ENCODE results near the gene PKM. TPM values are rescaled to one million over a fixed set of nuclear protein-coding genes. Genes with fewer than 3 reads are reported as not detected.

The PKM gene
- total and polyA plus RNA-seq, 7 donors: 135 to 582 (median 210) TPM

GRCh38 chr15:72195101-72195511, 35.9 kb downstream of the PKM start:
- TF ChIP-seq POLR2A (IDR thresholded peaks at IDR 0.05): no peak
- Histone ChIP-seq H3K27ac (no peak overlapping the region), H3K4me3 (no peak overlapping the region), H3K27me3 (peaks cover 0 to 38% (median 16%) of the 10 kb centered on the region in 3 donors), H3K9me3 (no peaks in the 10 kb centered on the region), H3K4me1 (peaks cover 0 to 11% (median 10%) of the 10 kb centered on the region in 4 donors), H3K36me3 (peaks cover 5 to 15% (median 11%) of the 10 kb centered on the region in 4 donors)
- WGBS, 2 donors: 61 to 68% methylated on average over 6 of the region's 6 CpGs
- intact Hi-C loops (cut with DNase I): loop anchor here (5.0 kb wide), 1 partner anchor 92 kb away; no protein-coding TSS in a partner anchor
- DNase-seq: no peak

GRCh38 chr15:72193836-72194396, 37.1 kb downstream of the PKM start:
- Histone ChIP-seq H3K9me3 (no peaks in the 10 kb centered on the region), H3K27ac (no peak overlapping the region), H3K27me3 (peaks cover 0 to 38% (median 16%) of the 10 kb centered on the region in 3 donors), H3K36me3 (peaks cover 2 to 6% (median 4%) of the 10 kb centered on the region in 4 donors), H3K4me3 (no peak overlapping the region), H3K4me1 (peaks cover 0 to 11% (median 10%) of the 10 kb centered on the region in 4 donors)
- 52 to 77% methylated on average over 8 of the region's 8 CpGs for WGBS, 2 donors
- intact Hi-C loops (cut with DNase I): no loop called here
- TF ChIP-seq POLR2AphosphoS5 (IDR thresholded peaks at IDR 0.05) (no peak), CTCF (IDR thresholded peaks at IDR 0.05) (no peak), POLR2A (IDR thresholded peaks at IDR 0.05) (no peak), EP300 (IDR thresholded peaks at IDR 0.05) (no peak)
- no peak for DNase-seq

- no peaks in the 10 kb centered on the region for H3K9me3 ChIP-seq
- DNase-seq: no peak
- peaks cover 0 to 29% (median 20%) of the 10 kb centered on the region in 3 donors for H3K27me3 ChIP-seq
- no peak overlapping the region for H3K4me3 ChIP-seq
- intact Hi-C loops (cut with DNase I): no loop called here
- no peaks in the 10 kb centered on the region for H3K36me3 ChIP-seq
- H3K27ac ChIP-seq: no peak overlapping the region
- TF ChIP-seq CTCF (IDR thresholded peaks at IDR 0.05) (no peak), POLR2AphosphoS5 (IDR thresholded peaks at IDR 0.05) (no peak), EP300 (IDR thresholded peaks at IDR 0.05) (no peak), POLR2A (IDR thresholded peaks at IDR 0.05) (no peak)
- peaks cover 0 to 10% (median 7%) of the 10 kb centered on the region in 4 donors for H3K4me1 ChIP-seq
- WGBS, 2 donors: 55 to 82% methylated on average over 3 of the region's 3 CpGs
Observed at GRCh38 chr15:72192416-72192815, 38.6 kb downstream of the PKM start.

GRCh38 chr15:72189250-72189902, 41.6 kb downstream of the PKM start:
- Histone ChIP-seq H3K9me3 (no peaks in the 10 kb centered on the region), H3K4me1 (peaks cover 0 to 3% (median 2%) of the 10 kb centered on the region in 4 donors), H3K27me3 (peaks cover 3 to 11% (median 9%) of the 10 kb centered on the region in 3 donors), H3K4me3 (no peak overlapping the region), H3K27ac (no peak overlapping the region), H3K36me3 (no peaks in the 10 kb centered on the region)
- 84 to 87% methylated on average over 2 of the region's 2 CpGs for WGBS, 2 donors
- TF ChIP-seq CTCF (IDR thresholded peaks at IDR 0.05) (no peak), POLR2AphosphoS5 (IDR thresholded peaks at IDR 0.05) (no peak), POLR2A (IDR thresholded peaks at IDR 0.05) (no peak), EP300 (IDR thresholded peaks at IDR 0.05) (no peak)
- intact Hi-C loops (cut with DNase I): no loop called here
- DNase-seq: no peak

GRCh38 chr15:72184165-72184811, 46.7 kb downstream of the PKM start:
- Histone ChIP-seq H3K27me3 (peaks cover 9 to 52% (median 31%) of the 10 kb centered on the region in 3 donors), H3K27ac (no peak overlapping the region), H3K4me1 (peaks cover 0 to 15% (median 10%) of the 10 kb centered on the region in 4 donors), H3K36me3 (no peaks in the 10 kb centered on the region), H3K4me3 (peak overlapping the region in 3 of 4 donors; percentile 17 to 38 (median 34)), H3K9me3 (no peaks in the 10 kb centered on the region)
- TF ChIP-seq POLR2A (IDR thresholded peaks at IDR 0.05) (no peak), POLR2AphosphoS5 (IDR thresholded peaks at IDR 0.05) (no peak)
- 3 to 10% methylated on average over 34 of the region's 34 CpGs for WGBS, 2 donors
- DNase-seq: no peak
- intact Hi-C loops (cut with DNase I): no loop called here

All from sigmoid colon (tissue), 7 donors.